Measurements from ENCODE around the gene THRAP3.

GRCh38 chr1:36238433-36238832 lies 14.2 kb downstream of the THRAP3 start:
- TF ChIP-seq POLR2A (IDR thresholded peaks at IDR 0.05) = no peak
- TF ChIP-seq CTCF (IDR thresholded peaks at IDR 0.05) = no peak
- no peak for TF ChIP-seq EP300 (IDR thresholded peaks at IDR 0.05)
- no peak for TF ChIP-seq POLR2AphosphoS5 (IDR thresholded peaks at IDR 0.05)
